ENCODE data around the gene ESR1.

DNA sequence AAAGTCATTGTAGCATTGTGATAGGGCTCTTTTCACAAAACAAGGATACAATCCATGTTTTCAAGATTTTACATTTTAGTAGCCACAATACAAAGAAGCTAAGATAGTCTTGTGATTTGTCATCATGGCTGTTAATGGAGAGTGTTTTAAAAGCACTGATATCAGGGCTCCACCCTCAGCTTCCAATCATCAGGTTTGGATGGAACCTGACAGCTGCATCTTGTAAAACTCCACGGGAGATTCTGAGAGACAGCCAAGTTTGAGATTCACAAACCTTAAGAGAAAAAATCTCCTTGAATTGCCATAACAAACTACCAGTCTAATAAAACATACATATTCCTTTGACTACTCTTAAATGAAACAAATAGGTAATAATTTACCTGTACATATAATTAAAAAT, 280.2 kb downstream of the ESR1 start:
- TF ChIP-seq POLR2A (IDR thresholded peaks at IDR 0.05): no peak
- TF ChIP-seq, protein P1, sequence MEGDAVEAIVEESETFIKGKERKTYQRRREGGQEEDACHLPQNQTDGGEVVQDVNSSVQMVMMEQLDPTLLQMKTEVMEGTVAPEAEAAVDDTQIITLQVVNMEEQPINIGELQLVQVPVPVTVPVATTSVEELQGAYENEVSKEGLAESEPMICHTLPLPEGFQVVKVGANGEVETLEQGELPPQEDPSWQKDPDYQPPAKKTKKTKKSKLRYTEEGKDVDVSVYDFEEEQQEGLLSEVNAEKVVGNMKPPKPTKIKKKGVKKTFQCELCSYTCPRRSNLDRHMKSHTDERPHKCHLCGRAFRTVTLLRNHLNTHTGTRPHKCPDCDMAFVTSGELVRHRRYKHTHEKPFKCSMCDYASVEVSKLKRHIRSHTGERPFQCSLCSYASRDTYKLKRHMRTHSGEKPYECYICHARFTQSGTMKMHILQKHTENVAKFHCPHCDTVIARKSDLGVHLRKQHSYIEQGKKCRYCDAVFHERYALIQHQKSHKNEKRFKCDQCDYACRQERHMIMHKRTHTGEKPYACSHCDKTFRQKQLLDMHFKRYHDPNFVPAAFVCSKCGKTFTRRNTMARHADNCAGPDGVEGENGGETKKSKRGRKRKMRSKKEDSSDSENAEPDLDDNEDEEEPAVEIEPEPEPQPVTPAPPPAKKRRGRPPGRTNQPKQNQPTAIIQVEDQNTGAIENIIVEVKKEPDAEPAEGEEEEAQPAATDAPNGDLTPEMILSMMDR (IDR thresholded peaks at IDR 0.05): no peak
